Transverse colon (tissue), 4 donors: ENCODE data around the gene ATG4A.

Source experiments
- CTCF ChIP-seq, 5 experiments: fragments of 200-600 bp in 3 of 5; fragments of 450-650 bp in 2 of 5; sonication (generic) in 3 of 5; IDR thresholded peaks; 1 replicate in 2 of 5; 2 replicates in 3 of 5; pipeline ENCODE4 v1.5.1; 2016 to 2017; ENCODE audit warnings: antibody characterized with exemption in 5 of 5, inconsistent platforms in 3 of 5, mild to moderate bottlenecking in 2 of 5, moderate library complexity in 1 of 5
- EP300 ChIP-seq: sonication (generic); formaldehyde crosslinking; IDR thresholded peaks from one replicate; pipeline ENCODE4 v1.6.1; 2017; ENCODE audit warnings: antibody characterized with exemption, low read depth
- POLR2A ChIP-seq: fragments of 450-650 bp; IDR thresholded peaks from one replicate; pipeline ENCODE4 v1.6.1; 2016; ENCODE audit warnings: antibody characterized with exemption, mild to moderate bottlenecking, moderate library complexity
- POLR2AphosphoS5 ChIP-seq, 3 donors: sonication (generic); formaldehyde crosslinking; IDR thresholded peaks; one replicate each; pipeline ENCODE4 v1.6.1; 2016; ENCODE audit warnings: antibody characterized with exemption in 3 of 3

- TF ChIP-seq CTCF (IDR thresholded peaks at IDR 0.05) (no peak), EP300 (no peak), POLR2A (no peak), POLR2AphosphoS5 (IDR thresholded peaks at IDR 0.05) (no peak)
These were observed 43.1 kb downstream of the ATG4A start for GRCh38 chrX:108134724-108135123.
